ENCODE measurements around the gene HPSE2. TPM values are rescaled to one million over a fixed set of nuclear protein-coding genes. Genes with fewer than 3 reads are reported as not detected.
A peak's percentile ranks its signal among the peaks of the same experiment; 100 is the strongest.

The HPSE2 gene
- total and polyA plus RNA-seq, 2 of the 13 experiments (the other 11 are each of a cell fraction or from before 2014, with no cell fraction given): 0.01 TPM; not detected in 1

GRCh38 chr10:98528805-98529183 lies 706.9 kb downstream of the HPSE2 start:
- DNase-seq (ENCODE audit: low spot score) (no peak), FAIRE-seq (no peak), ATAC-seq (no peak)
- H3K27ac ChIP-seq (ENCODE audit: extremely low read length, insufficient read depth, low read length): no peak overlapping the region
- no peak overlapping the region for H3K4me2 ChIP-seq (ENCODE audit: low read depth, low read length)
- ChIA-PET POLR2A (no interaction called here), CTCF (ENCODE audit: low intra/inter-chr PET ratio, low total read pairs) (no interaction called here)
- H3K79me2 ChIP-seq (ENCODE audit: insufficient read depth, low read length): no peaks in the 10 kb centered on the region
- BruUV-seq (replicated peaks): no TSS peak
- no peak overlapping the region for H3K9ac ChIP-seq (ENCODE audit: insufficient read depth, low read depth, low read length)
- no peaks in the 10 kb centered on the region for H4K20me1 ChIP-seq (ENCODE audit: insufficient read depth, low read length)
- no peak overlapping the region for H3K4me3 ChIP-seq (replicated peaks in 1 of 3; ENCODE audit: insufficient read depth in 1 of 3, low read depth in 2 of 3, low read length in 3 of 3)
- H3K4me1 ChIP-seq (ENCODE audit: insufficient read depth, low read length): no peaks in the 10 kb centered on the region
- H3K36me3 ChIP-seq (replicated peaks in 1 of 2; ENCODE audit: control insufficient read depth in 1 of 2, insufficient read depth in 2 of 2, low read length in 2 of 2): no peaks in the 10 kb centered on the region
- 0 out of 5 replicates have a peak, but pooled peaks cover 0 to 6% of the 10 kb centered on the region in 2 experiments for H3K27me3 ChIP-seq (ENCODE audit: control insufficient read depth in 1 of 2, insufficient read depth in 2 of 2, low read length in 2 of 2)
- no peak overlapping the region for H2AFZ ChIP-seq (ENCODE audit: low read length)
- TF ChIP-seq PAWR (CRISPR knock-in tag; IDR thresholded peaks at IDR 0.05; ENCODE audit: borderline replicate concordance): no peak
- TF ChIP-seq ZNF816 (CRISPR knock-in tag; IDR thresholded peaks at IDR 0.05; ENCODE audit: borderline replicate concordance): no peak
- 79% methylated on average over 9 of the region's 9 CpGs for WGBS (ENCODE audit: low lambda C conversion rate)
- intact Hi-C loops (cut with micrococcal nuclease; ENCODE audit: unreplicated experiment): no loop called here
- no peaks in the 10 kb centered on the region for H3K9me3 ChIP-seq (ENCODE audit: low read length)
- in situ Hi-C loops (cut with HindIII; ENCODE audit: extremely low pct_ligation_motif_present, low pct_unique_long_range_greater_than_20kb): no loop called here

GRCh38 chr10:98528166-98528804 lies 707.4 kb downstream of the HPSE2 start:
- FAIRE-seq (no peak), ATAC-seq (no peak), DNase-seq (ENCODE audit: low spot score) (no peak)
- no peak overlapping the region for H3K4me3 ChIP-seq (replicated peaks in 1 of 3; ENCODE audit: insufficient read depth in 1 of 3, low read depth in 2 of 3, low read length in 3 of 3)
- no peaks in the 10 kb centered on the region for H3K36me3 ChIP-seq (replicated peaks in 1 of 2; ENCODE audit: control insufficient read depth in 1 of 2, insufficient read depth in 2 of 2, low read length in 2 of 2)
- no peak overlapping the region for H2AFZ ChIP-seq (ENCODE audit: low read length)
- no peak overlapping the region for H3K27ac ChIP-seq (ENCODE audit: extremely low read length, insufficient read depth, low read length)
- in situ Hi-C loops (cut with HindIII; ENCODE audit: extremely low pct_ligation_motif_present, low pct_unique_long_range_greater_than_20kb): no loop called here
- no peaks in the 10 kb centered on the region for H4K20me1 ChIP-seq (ENCODE audit: insufficient read depth, low read length)
- H3K9me3 ChIP-seq (ENCODE audit: low read length): no peaks in the 10 kb centered on the region
- H3K9ac ChIP-seq (ENCODE audit: insufficient read depth, low read depth, low read length): no peak overlapping the region
- no peak overlapping the region for H3K4me2 ChIP-seq (ENCODE audit: low read depth, low read length)
- no TSS peak for BruUV-seq (replicated peaks)
- POLR2A ChIA-PET: no interaction called here
- CTCF ChIA-PET (ENCODE audit: low intra/inter-chr PET ratio, low total read pairs): no interaction called here
- no peaks in the 10 kb centered on the region for H3K4me1 ChIP-seq (ENCODE audit: insufficient read depth, low read length)
- H3K27me3 ChIP-seq (ENCODE audit: control insufficient read depth in 1 of 2, insufficient read depth in 2 of 2, low read length in 2 of 2): 0 out of 5 replicates have a peak, but pooled peaks cover 0 to 6% of the 10 kb centered on the region in 2 experiments
- H3K79me2 ChIP-seq (ENCODE audit: insufficient read depth, low read length): no peaks in the 10 kb centered on the region
- intact Hi-C loops (cut with micrococcal nuclease; ENCODE audit: unreplicated experiment): no loop called here
- TF ChIP-seq, protein P1, sequence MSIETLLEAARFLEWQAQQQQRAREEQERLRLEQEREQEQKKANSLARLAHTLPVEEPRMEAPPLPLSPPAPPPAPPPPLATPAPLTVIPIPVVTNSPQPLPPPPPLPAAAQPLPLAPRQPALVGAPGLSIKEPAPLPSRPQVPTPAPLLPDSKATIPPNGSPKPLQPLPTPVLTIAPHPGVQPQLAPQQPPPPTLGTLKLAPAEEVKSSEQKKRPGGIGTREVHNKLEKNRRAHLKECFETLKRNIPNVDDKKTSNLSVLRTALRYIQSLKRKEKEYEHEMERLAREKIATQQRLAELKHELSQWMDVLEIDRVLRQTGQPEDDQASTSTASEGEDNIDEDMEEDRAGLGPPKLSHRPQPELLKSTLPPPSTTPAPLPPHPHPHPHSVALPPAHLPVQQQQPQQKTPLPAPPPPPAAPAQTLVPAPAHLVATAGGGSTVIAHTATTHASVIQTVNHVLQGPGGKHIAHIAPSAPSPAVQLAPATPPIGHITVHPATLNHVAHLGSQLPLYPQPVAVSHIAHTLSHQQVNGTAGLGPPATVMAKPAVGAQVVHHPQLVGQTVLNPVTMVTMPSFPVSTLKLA (IDR thresholded peaks at IDR 0.05): 0 out of 2 replicates have a peak, but pooled peaks have one; percentile 13
- TF ChIP-seq MYNN (CRISPR knock-in tag; IDR thresholded peaks at IDR 0.05; ENCODE audit: low read depth): no peak
- WGBS (ENCODE audit: low lambda C conversion rate): 18% methylated on average over 8 of the region's 8 CpGs
